ENCODE measurements around the gene CHL1. TPM values are rescaled to one million over a fixed set of nuclear protein-coding genes. Genes with fewer than 3 reads are reported as not detected.

CHL1 gene
- total RNA-seq, 1 experiment from 2014 or later: not detected

GRCh38 chr3:447671-448070 is 251.1 kb downstream of the CHL1 start:
- H3K27me3 ChIP-seq (replicated peaks; ENCODE audit: control insufficient read depth, insufficient read depth, low read length): no peaks in the 10 kb centered on the region
- intact Hi-C loops (cut with micrococcal nuclease; ENCODE audit: unreplicated experiment): no loop called here
- no peak overlapping the region for H3K27ac Mint-ChIP-seq (ENCODE audit: unreplicated experiment)
- H3K4me3 ChIP-seq (ENCODE audit: low read depth, low read length): no peak overlapping the region
- H3K36me3 ChIP-seq (ENCODE audit: control insufficient read depth, insufficient read depth, low read length): no peaks in the 10 kb centered on the region
- ChIA-PET POLR2A (no interaction called here), CTCF (no interaction called here)
- no peaks in the 10 kb centered on the region for H3K9me3 Mint-ChIP-seq (ENCODE audit: unreplicated experiment)
- BruUV-seq (replicated peaks): no TSS peak
- no peak for TF ChIP-seq CTCF (IDR thresholded peaks at IDR 0.05; ENCODE audit: insufficient read depth in 1 of 2, low read depth in 1 of 2, low read length in 1 of 2, severe bottlenecking in 1 of 2, unreplicated experiment in 1 of 2)
- no peaks in the 10 kb centered on the region for H3K36me3 Mint-ChIP-seq (ENCODE audit: insufficient read depth, unreplicated experiment)
- H3K9me3 ChIP-seq: no peaks in the 10 kb centered on the region
- no peak overlapping the region for H3K4me3 Mint-ChIP-seq (ENCODE audit: unreplicated experiment)
- no peaks in the 10 kb centered on the region for H3K4me1 ChIP-seq
- DNase-seq: no peak
- H3K4me1 Mint-ChIP-seq (ENCODE audit: low read depth, unreplicated experiment): no peaks in the 10 kb centered on the region
- H3K27me3 Mint-ChIP-seq (ENCODE audit: insufficient read depth, unreplicated experiment): no peaks in the 10 kb centered on the region

- H3K27me3 Mint-ChIP-seq (ENCODE audit: insufficient read depth, unreplicated experiment): no peaks in the 10 kb centered on the region
- DNase-seq: no peak
- H3K9me3 Mint-ChIP-seq (ENCODE audit: unreplicated experiment): no peaks in the 10 kb centered on the region
- intact Hi-C loops (cut with micrococcal nuclease; ENCODE audit: unreplicated experiment): no loop called here
- no peaks in the 10 kb centered on the region for H3K4me1 Mint-ChIP-seq (ENCODE audit: low read depth, unreplicated experiment)
- no peak for TF ChIP-seq CTCF (IDR thresholded peaks at IDR 0.05; ENCODE audit: insufficient read depth in 1 of 2, low read depth in 1 of 2, low read length in 1 of 2, severe bottlenecking in 1 of 2, unreplicated experiment in 1 of 2)
- no peaks in the 10 kb centered on the region for H3K27me3 ChIP-seq (replicated peaks; ENCODE audit: control insufficient read depth, insufficient read depth, low read length)
- ChIA-PET CTCF (no interaction called here), POLR2A (no interaction called here)
- no peaks in the 10 kb centered on the region for H3K4me1 ChIP-seq
- no peak overlapping the region for H3K27ac Mint-ChIP-seq (ENCODE audit: unreplicated experiment)
- BruUV-seq (replicated peaks): no TSS peak
- H3K36me3 Mint-ChIP-seq (ENCODE audit: insufficient read depth, unreplicated experiment): no peaks in the 10 kb centered on the region
- H3K9me3 ChIP-seq: no peaks in the 10 kb centered on the region
- H3K36me3 ChIP-seq (ENCODE audit: control insufficient read depth, insufficient read depth, low read length): no peaks in the 10 kb centered on the region
- no peak overlapping the region for H3K4me3 Mint-ChIP-seq (ENCODE audit: unreplicated experiment)
- H3K4me3 ChIP-seq (ENCODE audit: low read depth, low read length): no peak overlapping the region
These were observed 253.1 kb downstream of the CHL1 start for GRCh38 chr3:449711-450110.

GRCh38 chr3:452221-452620 is 255.7 kb downstream of the CHL1 start:
- no peak for TF ChIP-seq CTCF (IDR thresholded peaks at IDR 0.05; ENCODE audit: insufficient read depth in 1 of 2, low read depth in 1 of 2, low read length in 1 of 2, severe bottlenecking in 1 of 2, unreplicated experiment in 1 of 2)
- Histone ChIP-seq H3K4me3 (ENCODE audit: low read depth, low read length) (no peak overlapping the region), H3K27me3 (replicated peaks; ENCODE audit: control insufficient read depth, insufficient read depth, low read length) (no peaks in the 10 kb centered on the region), H3K36me3 (ENCODE audit: control insufficient read depth, insufficient read depth, low read length) (no peaks in the 10 kb centered on the region), H3K4me1 (peaks cover 8% of the 10 kb centered on the region; the same call in 1 of the 2 replicates), H3K9me3 (no peaks in the 10 kb centered on the region)
- intact Hi-C loops (cut with micrococcal nuclease; ENCODE audit: unreplicated experiment): no loop called here
- H3K9me3 Mint-ChIP-seq (ENCODE audit: unreplicated experiment): no peaks in the 10 kb centered on the region
- H3K4me1 Mint-ChIP-seq (ENCODE audit: low read depth, unreplicated experiment): no peaks in the 10 kb centered on the region
- no peaks in the 10 kb centered on the region for H3K36me3 Mint-ChIP-seq (ENCODE audit: insufficient read depth, unreplicated experiment)
- H3K27ac Mint-ChIP-seq (ENCODE audit: unreplicated experiment): no peak overlapping the region
- no peak overlapping the region for H3K4me3 Mint-ChIP-seq (ENCODE audit: unreplicated experiment)
- BruUV-seq (replicated peaks): no TSS peak
- POLR2A ChIA-PET: no interaction called here
- DNase-seq: no peak
- H3K27me3 Mint-ChIP-seq (ENCODE audit: insufficient read depth, unreplicated experiment): no peaks in the 10 kb centered on the region
- CTCF ChIA-PET: no interaction called here
